GM18499 (cell line): Measurements from ENCODE around the gene ANKRD13D.
A peak's percentile ranks its signal among the peaks of the same experiment; 100 is the strongest.

Experiments used
- ATAC-seq: cut with Tn5 transposase; IDR thresholded peaks from one replicate; pipeline ENCODE4 v1.9.1; 2021; ENCODE audit warnings: moderate number of reproducible peaks; ENCODE audit not compliant: insufficient read depth, unreplicated experiment

The ANKRD13D gene

DNA sequence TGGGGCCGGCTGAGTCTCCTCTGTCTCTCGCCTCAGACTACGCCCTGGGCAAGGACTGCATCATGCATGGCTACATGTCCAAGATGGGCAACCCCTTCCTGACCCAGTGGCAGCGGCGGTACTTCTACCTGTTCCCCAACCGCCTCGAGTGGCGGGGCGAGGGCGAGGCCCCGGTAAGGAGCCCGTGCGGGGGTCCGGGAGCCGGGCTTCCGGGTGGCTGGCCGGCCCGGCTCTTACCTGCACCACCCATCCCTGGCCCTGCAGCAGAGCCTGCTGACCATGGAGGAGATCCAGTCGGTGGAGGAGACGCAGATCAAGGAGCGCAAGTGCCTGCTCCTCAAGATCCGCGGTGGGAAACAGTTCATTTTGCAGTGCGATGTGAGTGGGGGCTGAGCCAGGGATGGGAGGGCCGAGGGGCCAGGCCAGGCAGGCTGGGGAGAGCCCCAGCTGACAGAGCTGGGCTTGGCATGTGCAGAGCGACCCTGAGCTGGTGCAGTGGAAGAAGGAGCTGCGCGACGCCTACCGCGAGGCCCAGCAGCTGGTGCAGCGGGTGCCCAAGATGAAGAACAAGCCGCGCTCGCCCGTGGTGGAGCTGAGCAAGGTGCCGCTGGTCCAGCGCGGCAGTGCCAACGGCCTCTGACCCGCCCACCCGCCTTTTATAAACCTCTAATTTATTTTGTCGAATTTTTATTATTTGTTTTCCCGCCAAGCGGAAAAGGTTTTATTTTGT, 4.1 kb upstream of the ANKRD13D start:
- no peak for ATAC-seq

DNA sequence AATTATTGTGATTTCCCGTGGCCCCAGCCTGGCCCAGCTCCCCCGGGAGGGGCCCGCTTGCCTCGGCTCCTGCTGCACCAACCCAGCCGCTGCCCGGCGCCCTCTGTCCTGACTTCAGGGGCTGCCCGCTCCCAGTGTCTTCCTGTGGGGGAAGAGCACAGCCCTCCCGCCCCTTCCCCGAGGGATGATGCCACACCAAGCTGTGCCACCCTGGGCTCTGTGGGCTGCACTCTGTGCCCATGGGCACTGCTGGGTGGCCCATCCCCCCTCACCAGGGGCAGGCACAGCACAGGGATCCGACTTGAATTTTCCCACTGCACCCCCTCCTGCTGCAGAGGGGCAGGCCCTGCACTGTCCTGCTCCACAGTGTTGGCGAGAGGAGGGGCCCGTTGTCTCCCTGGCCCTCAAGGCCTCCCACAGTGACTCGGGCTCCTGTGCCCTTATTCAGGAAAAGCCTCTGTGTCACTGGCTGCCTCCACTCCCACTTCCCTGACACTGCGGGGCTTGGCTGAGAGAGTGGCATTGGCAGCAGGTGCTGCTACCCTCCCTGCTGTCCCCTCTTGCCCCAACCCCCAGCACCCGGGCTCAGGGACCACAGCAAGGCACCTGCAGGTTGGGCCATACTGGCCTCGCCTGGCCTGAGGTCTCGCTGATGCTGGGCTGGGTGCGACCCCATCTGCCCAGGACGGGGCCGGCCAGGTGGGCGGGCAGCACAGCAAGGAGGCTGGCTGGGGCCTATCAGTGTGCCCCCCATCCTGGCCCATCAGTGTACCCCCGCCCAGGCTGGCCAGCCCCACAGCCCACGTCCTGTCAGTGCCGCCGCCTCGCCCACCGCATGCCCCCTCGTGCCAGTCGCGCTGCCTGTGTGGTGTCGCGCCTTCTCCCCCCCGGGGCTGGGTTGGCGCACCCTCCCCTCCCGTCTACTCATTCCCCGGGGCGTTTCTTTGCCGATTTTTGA, 3.3 kb upstream of the ANKRD13D start:
- no peak for ATAC-seq

DNA sequence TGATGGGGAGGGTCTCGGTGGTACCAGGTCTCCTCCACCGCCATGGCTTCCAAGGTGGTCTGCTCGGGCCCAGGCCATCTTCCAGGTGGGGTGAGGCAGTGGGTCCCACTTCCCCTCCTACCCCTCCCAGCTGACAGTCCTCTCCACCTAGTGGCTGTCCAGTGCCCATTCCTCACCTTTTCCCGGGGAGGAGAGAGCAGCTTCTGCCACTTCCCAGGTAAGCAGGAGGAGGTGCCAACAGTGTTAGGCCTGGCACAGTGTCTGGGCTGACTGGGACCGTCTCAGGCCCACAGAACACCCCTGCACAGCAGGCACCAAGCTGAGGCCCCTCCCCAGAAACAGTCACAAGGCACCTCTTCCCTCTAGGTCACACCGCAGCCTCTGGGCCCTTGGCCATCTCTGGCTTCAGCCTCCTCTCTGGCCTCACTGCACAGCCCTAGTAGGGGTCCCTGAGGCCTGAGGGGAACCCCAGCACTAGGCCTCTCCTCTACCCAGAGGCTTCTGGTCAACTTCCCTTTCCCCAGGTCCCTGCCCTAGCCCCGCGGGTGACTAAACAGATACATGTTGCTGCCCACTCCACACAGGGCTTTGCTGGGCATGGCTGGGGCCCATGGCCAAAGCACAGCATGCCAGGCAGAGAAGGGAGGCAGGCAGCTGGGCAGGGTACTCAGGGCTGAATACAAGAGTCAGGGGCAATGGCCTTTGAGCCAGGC, 2.3 kb upstream of the ANKRD13D start:
- no peak for ATAC-seq

DNA sequence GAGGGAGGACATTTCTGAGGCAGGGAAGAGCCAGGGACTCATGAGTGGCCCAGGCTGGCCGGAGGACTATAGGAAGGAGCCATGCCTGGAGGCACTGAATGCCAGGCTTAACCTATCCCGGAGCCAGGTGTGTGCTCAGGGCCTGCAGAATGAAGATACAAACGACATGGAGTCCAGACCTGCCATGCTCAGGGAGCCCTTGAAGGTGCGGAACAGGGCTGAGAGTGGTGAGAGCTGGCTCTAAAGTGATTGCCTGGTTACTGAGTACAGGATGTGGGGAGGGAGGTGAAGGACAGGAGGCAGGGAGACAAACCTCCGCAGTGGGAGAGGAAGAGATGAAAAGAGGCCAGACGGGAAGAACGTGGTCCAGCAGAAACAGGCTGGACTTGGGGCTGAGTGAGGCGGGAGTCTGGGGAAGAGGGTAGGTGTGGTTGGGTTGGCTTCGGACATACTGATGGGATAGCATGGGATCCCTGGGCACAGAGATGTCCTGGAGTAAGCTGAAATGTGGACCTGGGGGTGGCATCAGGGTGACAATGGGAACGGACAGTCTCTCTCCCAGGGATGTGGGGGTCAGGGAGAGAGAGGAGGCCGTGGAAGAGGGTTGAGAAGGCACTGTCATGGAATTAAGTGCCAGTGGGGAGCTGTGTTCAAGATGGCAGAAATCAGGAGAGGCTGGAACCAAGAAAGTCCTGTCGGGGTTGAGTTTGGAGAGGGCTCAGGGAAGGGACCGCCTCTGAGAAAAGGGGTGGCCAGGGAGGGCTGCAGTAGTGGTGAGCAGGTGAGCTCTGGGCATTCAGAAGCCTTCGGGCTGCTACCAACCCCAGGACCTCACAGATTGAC, 1.5 kb upstream of the ANKRD13D start:
- no peak for ATAC-seq

DNA sequence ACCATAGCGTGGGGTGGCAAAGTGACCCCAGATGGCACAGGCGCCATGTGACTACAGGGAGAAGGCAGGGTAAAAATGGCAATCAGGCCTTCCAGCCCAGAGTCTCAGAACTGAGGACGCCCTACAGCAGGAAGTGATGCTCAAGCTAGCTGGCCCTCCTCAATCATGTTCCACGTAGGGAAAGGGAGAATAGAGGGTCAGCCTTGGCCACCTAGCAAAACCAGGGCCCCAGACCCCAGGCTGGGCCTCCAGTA, 978 bp upstream of the ANKRD13D start:
- ATAC-seq: no peak

DNA sequence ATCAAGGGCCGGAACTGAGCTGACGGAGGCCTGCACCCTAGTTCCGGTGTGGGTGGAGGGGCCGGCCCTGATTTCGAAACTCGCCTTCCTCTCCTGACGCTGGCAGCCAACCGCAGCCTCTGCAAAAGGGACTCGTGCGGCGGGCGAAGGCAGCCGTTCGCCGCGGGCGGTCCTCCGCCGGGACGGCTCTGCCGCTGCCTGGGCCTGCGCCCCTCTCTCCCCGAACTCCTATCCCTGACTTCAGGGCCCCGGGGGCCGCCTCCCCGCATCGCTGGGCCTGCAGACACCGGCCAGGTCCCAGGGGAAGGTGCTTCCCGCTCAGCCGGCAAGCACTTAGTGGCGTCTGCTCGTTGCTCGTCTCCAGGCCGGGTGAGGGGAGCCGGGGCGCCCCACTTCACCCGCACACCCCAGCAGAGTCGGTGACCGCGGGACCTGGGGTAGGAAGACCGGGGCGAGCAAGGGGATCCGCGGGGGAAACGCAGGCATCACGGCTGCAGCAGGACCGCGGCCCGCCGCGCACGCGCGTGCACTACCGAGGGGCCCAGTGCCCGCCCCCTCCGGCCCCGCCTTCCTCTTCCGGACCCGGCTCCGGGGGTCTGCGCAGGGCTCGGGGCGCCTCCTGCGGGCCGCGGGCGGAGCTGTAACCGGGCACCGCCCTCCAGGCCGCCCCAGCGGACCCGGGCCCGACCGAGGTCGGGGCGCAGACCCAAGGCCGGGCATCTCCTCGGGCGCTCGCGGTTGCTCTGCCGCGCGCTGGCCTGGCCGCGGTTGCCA, 464 bp upstream of the ANKRD13D start:
- peak; percentile 37 for ATAC-seq

DNA sequence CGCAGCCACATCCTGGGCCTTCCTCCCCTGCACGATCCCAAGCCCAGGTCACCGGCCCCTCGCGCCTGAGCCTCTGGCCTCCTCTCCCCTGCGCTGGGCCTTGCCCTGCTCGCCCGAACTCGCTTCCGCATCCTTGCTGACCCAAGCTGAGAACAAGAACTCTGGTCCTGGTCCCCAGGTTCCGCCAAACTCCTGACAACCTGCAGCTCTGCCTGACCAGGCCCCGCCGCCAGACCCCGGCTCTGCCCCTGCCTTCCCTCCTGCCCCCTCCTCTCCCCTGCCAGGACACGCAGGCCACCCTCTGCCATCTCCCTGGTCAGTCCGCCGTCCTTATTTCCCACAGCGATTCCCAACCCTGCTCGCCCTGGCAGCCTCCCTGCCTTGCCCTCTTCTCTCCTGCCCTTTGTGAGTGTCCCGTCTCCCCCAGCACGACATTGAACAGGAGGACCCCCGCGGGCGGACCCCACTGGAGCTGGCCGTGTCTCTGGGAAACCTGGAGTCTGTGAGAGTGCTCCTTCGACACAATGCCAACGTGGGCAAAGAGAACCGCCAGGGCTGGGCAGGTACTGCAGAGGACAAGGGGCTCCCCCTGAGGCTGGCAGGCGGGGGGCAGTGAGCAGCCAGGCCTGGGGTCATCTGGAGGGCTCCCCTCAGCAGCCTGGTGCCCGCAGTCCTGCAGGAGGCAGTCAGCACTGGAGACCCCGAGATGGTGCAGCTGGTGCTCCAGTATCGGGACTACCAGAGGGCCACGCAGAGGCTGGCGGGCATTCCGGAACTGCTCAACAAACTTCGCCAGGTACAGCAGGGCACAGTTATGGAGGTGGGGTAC, 762 bp downstream of the ANKRD13D start:
- ATAC-seq: no peak

DNA sequence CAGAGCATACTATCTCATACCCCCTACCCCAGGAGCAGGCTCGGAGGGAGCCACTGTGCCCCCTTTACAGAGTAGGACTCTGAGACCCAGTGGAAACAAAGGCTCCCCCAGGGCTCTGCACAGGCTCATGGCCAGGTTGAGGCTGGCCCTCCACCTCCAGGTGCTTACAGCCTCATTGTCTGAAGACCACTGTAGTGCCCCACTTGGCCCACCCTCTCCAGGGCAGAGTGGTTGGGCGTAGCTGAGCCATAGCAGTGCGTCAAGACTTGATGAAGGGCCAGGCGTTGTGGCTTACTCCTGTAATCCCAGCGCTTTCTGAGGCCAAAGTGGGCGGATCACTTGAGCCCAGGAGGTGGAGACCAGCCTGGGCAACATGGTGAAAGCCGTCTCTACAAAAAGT, 1.7 kb downstream of the ANKRD13D start:
- ATAC-seq: no peak

DNA sequence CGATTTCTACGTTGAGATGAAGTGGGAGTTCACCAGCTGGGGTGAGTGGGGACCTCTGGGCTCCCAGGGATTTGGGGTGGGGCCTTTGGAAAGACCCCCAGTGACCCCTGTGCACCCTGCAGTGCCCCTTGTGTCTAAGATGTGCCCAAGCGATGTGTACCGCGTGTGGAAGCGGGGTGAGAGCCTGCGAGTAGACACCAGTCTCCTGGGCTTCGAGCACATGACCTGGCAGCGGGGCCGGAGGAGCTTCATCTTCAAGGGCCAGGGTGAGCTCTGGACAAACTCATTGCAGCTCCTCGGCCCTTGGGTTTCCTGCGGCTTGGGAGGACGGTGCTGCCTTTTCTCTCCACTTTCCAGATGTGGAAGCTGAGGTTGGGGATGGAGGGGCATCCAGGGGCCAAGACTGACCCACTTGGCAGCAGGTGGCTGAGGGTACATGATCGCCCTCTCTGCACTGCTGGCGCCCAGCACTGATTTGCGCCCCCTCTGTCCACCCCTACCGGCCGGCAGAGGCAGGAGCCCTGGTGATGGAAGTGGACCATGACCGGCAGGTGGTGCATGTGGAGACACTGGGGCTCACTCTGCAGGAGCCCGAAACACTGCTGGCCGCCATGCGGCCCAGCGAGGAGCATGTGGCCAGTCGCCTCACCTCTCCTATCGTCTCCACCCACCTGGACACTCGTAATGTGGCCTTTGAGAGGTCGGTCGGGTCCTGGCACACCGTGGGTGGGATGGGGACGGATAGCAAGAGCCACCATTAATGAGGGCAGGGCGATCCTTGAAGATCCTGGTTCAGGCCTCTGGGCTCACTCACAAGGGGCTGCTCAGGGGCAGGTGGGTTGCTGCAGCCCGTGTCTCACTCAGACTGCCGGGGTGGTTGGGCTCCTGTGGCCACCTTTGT, 2.6 kb downstream of the ANKRD13D start:
- ATAC-seq: no peak

DNA sequence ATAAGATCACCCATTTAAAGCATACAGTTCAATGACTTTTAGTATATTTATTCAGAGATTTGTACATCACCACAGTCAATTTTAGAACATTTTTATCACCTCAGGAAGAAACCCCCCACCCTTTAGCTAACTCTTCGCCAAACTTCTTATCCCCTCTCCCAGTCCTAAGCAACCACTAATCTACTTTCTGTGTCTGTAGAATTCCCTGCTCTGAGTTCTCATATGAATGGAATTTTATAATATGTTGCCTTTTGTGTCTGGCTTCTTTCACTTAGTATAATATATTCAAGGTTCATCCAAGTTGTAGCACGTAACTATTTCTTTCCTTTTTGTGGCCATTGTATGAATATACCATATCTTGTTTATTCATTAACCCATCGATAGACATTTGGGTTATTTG, 3.6 kb downstream of the ANKRD13D start:
- no peak for ATAC-seq

DNA sequence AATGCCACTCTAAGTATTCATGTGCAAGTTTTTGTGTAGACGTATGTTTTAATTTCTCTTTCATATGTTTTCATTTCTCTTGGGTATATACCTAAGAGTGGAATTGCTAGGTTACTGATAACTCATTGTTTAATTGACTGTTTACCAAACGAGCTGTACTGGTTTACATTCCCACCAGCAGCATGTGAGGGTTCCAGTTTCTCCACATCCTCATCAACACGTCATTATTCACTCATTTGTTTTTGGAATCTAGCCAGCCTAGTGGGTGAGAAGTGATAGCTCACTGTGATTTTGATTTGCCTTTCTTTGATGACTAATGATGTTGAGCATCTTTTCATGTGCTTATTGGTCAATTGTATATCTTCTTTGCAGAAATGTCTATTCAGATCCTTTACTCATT, 4.0 kb downstream of the ANKRD13D start:
- no peak for ATAC-seq

DNA sequence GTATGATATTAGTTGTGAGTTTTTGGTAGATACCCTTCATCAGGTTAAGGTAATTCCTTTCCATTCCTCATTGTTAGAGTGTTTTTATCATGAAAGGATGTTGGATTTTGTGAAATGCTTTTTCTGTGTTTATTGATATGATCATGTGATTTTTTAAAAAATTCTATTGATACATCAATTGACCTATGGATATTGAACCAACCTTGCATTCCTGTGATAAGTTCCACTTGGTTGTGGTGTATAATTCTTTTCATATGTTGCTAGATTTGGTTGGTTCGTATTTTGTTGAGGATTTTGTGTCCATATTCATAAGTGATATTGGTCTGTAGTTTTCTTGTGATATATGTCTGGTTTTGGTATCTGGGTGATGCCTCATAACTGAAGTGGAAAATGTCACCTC, 6.7 kb downstream of the ANKRD13D start:
- ATAC-seq: no peak

DNA sequence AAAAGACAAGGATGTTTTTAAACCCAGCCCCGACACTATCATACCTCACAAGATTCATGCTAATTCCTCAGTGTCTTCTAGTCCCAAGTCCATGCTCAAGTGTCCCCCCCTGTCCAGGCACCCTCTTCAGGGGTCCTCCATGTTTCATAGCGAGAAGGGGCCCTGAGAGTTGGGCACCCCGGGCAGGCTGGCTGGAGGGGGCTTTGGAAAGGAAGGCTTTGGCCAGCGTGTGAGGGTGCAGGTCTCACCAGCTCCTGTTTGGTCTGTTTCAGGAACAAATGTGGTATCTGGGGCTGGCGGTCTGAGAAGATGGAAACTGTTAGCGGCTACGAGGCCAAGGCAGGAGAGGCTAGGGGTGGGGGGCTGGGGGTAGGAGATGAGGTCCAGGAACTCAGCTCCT, 9.7 kb downstream of the ANKRD13D start:
- ATAC-seq: no peak

DNA sequence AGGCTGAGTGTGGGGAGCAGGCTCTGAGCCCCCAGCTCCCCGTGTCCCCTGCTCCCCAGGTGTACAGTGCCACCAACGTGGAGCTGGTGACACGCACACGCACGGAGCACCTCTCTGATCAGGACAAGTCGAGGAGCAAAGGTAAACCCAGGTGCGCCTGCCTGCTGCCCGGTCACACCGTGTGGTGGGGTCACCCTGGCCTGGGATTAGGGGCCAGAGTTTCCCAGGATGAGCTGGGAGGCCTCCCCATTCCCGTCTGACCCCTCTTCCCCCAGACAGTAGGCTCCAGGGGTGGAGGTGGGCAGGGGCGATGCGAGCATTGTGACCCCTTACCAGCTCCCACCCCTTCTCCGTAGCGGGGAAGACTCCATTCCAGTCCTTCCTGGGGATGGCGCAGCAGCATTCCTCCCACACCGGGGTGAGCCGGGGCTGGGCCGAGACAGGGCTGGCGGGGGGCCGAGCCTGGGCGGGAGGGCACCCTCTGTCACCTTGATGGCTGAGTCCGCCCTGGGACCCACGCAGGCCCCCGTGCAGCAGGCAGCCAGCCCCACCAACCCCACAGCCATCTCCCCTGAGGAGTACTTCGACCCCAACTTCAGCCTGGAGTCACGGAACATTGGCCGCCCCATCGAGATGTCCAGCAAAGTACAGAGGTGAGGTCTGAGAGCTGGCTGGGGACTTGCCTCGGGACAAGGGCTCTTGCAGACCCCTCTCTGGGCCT, 10.5 kb downstream of the ANKRD13D start:
- no peak for ATAC-seq

DNA sequence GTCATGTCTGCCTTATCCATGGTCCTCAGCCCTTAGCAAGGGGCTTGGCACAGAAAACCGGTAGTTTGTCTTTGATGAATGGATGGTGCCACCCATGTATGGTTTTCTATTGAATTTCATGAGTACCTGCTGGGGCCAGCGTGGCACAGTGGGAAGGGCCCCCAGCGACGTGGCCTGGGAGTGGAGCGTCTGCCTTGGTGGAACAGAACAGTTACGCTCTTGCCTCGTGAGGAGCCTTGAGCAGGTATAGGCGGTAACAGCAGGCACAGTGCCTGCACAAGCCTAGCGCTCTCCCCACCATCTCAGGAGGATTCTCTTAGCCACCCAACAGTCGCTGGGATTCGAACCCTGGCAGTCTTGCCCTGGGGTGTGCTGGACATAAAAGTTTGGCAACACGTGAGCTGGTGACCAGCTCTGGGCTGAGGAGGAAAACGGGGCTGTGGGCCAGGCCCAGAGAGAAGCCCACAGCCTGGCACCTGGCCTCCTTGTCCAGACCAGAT, 11.2 kb downstream of the ANKRD13D start:
- no peak for ATAC-seq

DNA sequence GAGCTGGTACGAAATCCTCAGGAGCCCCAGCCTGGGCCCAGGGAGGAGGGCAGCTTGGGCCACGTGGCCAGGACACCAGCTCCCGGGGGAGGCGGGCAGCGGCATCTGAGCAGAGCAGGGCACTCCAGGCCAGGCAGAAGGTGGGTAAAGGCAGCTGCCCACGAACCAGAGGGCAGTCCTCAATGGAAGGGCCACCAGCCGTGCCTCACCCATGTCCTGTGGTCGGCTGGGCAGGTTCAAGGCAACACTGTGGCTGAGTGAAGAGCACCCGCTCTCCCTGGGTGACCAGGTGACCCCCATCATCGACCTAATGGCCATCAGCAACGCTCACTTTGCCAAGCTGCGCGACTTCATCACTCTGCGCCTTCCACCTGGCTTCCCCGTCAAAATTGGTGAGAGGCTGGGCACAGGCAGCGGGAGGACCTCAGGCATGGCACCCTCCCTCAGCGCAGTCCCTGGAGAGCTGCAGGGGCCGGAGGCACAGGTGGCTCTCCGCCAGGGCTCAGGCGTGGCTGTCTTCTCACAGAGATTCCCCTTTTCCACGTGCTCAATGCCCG, 11.7 kb downstream of the ANKRD13D start:
- no peak for ATAC-seq
